HUES48 (cell line): ENCODE data around the gene DDX53.

Experiments used
- H3K27ac ChIP-seq: one replicate; pipeline ENCODE4 v1.7.0; 2013; ENCODE audit warnings: low read depth, low read length, inconsistent platforms
- H3K27me3 ChIP-seq: 2 replicates; pipeline ENCODE4 v1.6.1; 2013; ENCODE audit warnings: mild to moderate bottlenecking, low read length; ENCODE audit not compliant: control insufficient read depth, insufficient read depth
- H3K36me3 ChIP-seq: 2 replicates; pipeline ENCODE4 v1.6.1; 2013; ENCODE audit warnings: low read length; ENCODE audit not compliant: control insufficient read depth, insufficient read depth
- H3K4me1 ChIP-seq: 2 replicates; pipeline ENCODE4 v1.6.1; 2013; ENCODE audit warnings: mild to moderate bottlenecking, low read length; ENCODE audit not compliant: control insufficient read depth, insufficient read depth
- H3K4me3 ChIP-seq: 2 replicates; pipeline ENCODE4 v1.5.1; 2013; ENCODE audit warnings: mild to moderate bottlenecking, low read depth, low read length
- H3K9ac ChIP-seq: 2 replicates; pipeline ENCODE4 v1.6.1; 2013; ENCODE audit warnings: mild to moderate bottlenecking, low read depth, low read length, moderate library complexity
- H3K9me3 ChIP-seq: 2 replicates; pipeline ENCODE4 v1.6.1; 2013; ENCODE audit warnings: low read length; ENCODE audit not compliant: control insufficient read depth, insufficient read depth

DDX53 gene

GRCh38 chrX:22999696-23000223 is at the start of gene DDX53:
Gene DDX53, plus strand, starts transcription at chrX:22999960. Its CDS starts 98 bp downstream, at chrX:23000058.
- Histone ChIP-seq H3K36me3 (no peaks in the 10 kb centered on the region), H3K27me3 (no peaks in the 10 kb centered on the region), H3K27ac (no peak within 1 kb of the TSS), H3K9me3 (no peaks in the 10 kb centered on the region), H3K9ac (no peak within 1 kb of the TSS), H3K4me3 (no peak within 1 kb of the TSS), H3K4me1 (no peaks in the 10 kb centered on the region)

GRCh38 chrX:22950269-22951266 is 49.2 kb upstream of the DDX53 start:
- Histone ChIP-seq H3K27me3 (no peaks in the 10 kb centered on the region), H3K4me1 (no peaks in the 10 kb centered on the region), H3K36me3 (no peaks in the 10 kb centered on the region), H3K9ac (no peak overlapping the region), H3K27ac (no peak overlapping the region), H3K4me3 (no peak overlapping the region), H3K9me3 (no peaks in the 10 kb centered on the region)

GRCh38 chrX:22952010-22952409 is 47.8 kb upstream of the DDX53 start:
- Histone ChIP-seq H3K9ac (no peak overlapping the region), H3K4me3 (no peak overlapping the region), H3K9me3 (no peaks in the 10 kb centered on the region), H3K4me1 (no peaks in the 10 kb centered on the region), H3K27ac (no peak overlapping the region), H3K27me3 (no peaks in the 10 kb centered on the region), H3K36me3 (no peaks in the 10 kb centered on the region)

GRCh38 chrX:22958250-22958649 is 41.5 kb upstream of the DDX53 start:
- Histone ChIP-seq H3K9ac (no peak overlapping the region), H3K27ac (no peak overlapping the region), H3K36me3 (no peaks in the 10 kb centered on the region), H3K4me1 (no peaks in the 10 kb centered on the region), H3K4me3 (no peak overlapping the region), H3K27me3 (no peaks in the 10 kb centered on the region), H3K9me3 (no peaks in the 10 kb centered on the region)

- H3K4me1 ChIP-seq, result no peaks in the 10 kb centered on the region
- H3K9ac ChIP-seq, result no peak overlapping the region
- no peak overlapping the region for H3K4me3 ChIP-seq
- H3K27me3 ChIP-seq, result no peaks in the 10 kb centered on the region
- no peaks in the 10 kb centered on the region for H3K9me3 ChIP-seq
- H3K36me3 ChIP-seq, result no peaks in the 10 kb centered on the region
- H3K27ac ChIP-seq, result no peak overlapping the region
Measured at GRCh38 chrX:22959204-22959920, 40.4 kb upstream of the DDX53 start.

GRCh38 chrX:22963196-22963595 is 36.6 kb upstream of the DDX53 start:
- no peak overlapping the region for H3K9ac ChIP-seq
- no peaks in the 10 kb centered on the region for H3K4me1 ChIP-seq
- H3K4me3 ChIP-seq, result no peak overlapping the region
- H3K27me3 ChIP-seq, result no peaks in the 10 kb centered on the region
- H3K9me3 ChIP-seq, result no peaks in the 10 kb centered on the region
- H3K36me3 ChIP-seq, result no peaks in the 10 kb centered on the region
- H3K27ac ChIP-seq, result no peak overlapping the region

GRCh38 chrX:22968494-22968893 is 31.3 kb upstream of the DDX53 start:
- peaks cover 7% of the 10 kb centered on the region for H3K4me1 ChIP-seq
- no peaks in the 10 kb centered on the region for H3K27me3 ChIP-seq
- 0 out of 2 replicates have a peak, but pooled peaks cover 3% of the 10 kb centered on the region for H3K9me3 ChIP-seq
- no peak overlapping the region for H3K27ac ChIP-seq
- H3K4me3 ChIP-seq, result no peak overlapping the region
- H3K9ac ChIP-seq, result no peak overlapping the region
- no peaks in the 10 kb centered on the region for H3K36me3 ChIP-seq

GRCh38 chrX:22969411-22969810 is 30.3 kb upstream of the DDX53 start:
- Histone ChIP-seq H3K4me1 (peaks cover 7% of the 10 kb centered on the region), H3K27ac (no peak overlapping the region), H3K4me3 (no peak overlapping the region), H3K9me3 (0 out of 2 replicates have a peak, but pooled peaks cover 3% of the 10 kb centered on the region), H3K36me3 (no peaks in the 10 kb centered on the region), H3K27me3 (no peaks in the 10 kb centered on the region), H3K9ac (no peak overlapping the region)

GRCh38 chrX:22970861-22971260 is 28.9 kb upstream of the DDX53 start:
- 0 out of 2 replicates have a peak, but pooled peaks cover 3% of the 10 kb centered on the region for H3K9me3 ChIP-seq
- H3K36me3 ChIP-seq, result no peaks in the 10 kb centered on the region
- H3K4me3 ChIP-seq, result no peak overlapping the region
- no peaks in the 10 kb centered on the region for H3K27me3 ChIP-seq
- peaks cover 7% of the 10 kb centered on the region for H3K4me1 ChIP-seq
- no peak overlapping the region for H3K27ac ChIP-seq
- no peak overlapping the region for H3K9ac ChIP-seq

GRCh38 chrX:22974616-22975015 is 25.1 kb upstream of the DDX53 start:
- Histone ChIP-seq H3K36me3 (no peaks in the 10 kb centered on the region), H3K27me3 (no peaks in the 10 kb centered on the region), H3K4me3 (no peak overlapping the region), H3K9me3 (0 out of 2 replicates have a peak, but pooled peaks cover 3% of the 10 kb centered on the region), H3K27ac (no peak overlapping the region), H3K4me1 (no peaks in the 10 kb centered on the region), H3K9ac (no peak overlapping the region)
